IMR-90 (cell line): ENCODE data around the gene THAP6.

Source experiments
- MAFK ChIP-seq: IDR thresholded peaks from 2 replicates; pipeline ENCODE4 v1.6.1; 2012; ENCODE audit warnings: low read depth, low read length, improper control_type of control experiment
- TF ChIP-seq, protein P1 (sequence below): conservative IDR thresholded peaks from 2 replicates; pipeline ENCODE4 v1.5.1; 2012; ENCODE audit warnings: mild to moderate bottlenecking, low read depth, low read length, improper control_type of control experiment

DNA sequence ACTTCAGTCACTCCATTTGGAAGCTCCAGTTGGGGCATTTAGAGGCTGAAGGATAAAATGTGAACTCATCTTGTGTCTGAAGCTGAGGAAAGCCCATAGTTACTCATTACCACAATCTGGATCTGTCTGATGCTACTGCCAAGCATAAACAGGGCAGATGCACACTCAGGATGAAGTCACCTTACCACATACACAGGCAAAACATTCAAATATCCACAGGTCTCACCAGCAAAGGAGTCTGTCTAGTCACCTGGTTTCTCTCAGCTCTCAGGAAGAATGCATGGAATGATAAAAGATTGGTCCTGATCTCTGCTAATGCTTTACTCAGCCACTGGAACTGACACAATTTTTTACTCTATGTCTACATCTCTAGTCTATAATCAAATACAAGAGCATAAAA lies 28.6 kb downstream of the THAP6 start:
- TF ChIP-seq, protein P1, sequence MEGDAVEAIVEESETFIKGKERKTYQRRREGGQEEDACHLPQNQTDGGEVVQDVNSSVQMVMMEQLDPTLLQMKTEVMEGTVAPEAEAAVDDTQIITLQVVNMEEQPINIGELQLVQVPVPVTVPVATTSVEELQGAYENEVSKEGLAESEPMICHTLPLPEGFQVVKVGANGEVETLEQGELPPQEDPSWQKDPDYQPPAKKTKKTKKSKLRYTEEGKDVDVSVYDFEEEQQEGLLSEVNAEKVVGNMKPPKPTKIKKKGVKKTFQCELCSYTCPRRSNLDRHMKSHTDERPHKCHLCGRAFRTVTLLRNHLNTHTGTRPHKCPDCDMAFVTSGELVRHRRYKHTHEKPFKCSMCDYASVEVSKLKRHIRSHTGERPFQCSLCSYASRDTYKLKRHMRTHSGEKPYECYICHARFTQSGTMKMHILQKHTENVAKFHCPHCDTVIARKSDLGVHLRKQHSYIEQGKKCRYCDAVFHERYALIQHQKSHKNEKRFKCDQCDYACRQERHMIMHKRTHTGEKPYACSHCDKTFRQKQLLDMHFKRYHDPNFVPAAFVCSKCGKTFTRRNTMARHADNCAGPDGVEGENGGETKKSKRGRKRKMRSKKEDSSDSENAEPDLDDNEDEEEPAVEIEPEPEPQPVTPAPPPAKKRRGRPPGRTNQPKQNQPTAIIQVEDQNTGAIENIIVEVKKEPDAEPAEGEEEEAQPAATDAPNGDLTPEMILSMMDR = no peak
- TF ChIP-seq MAFK = no peak; the same call in 1 of the 2 replicates
